ENCODE measurements around the gene HSD17B12.

- TF ChIP-seq CTCF (IDR thresholded peaks at IDR 0.05) (no peak), POLR2A (IDR thresholded peaks at IDR 0.05) (no peak), EP300 (IDR thresholded peaks at IDR 0.05) (no peak)
These were observed 4.9 kb downstream of the HSD17B12 start for GRCh38 chr11:43685440-43685839.

Measured in ovary (tissue), 3 donors.